Measurements from ENCODE around the gene CYB5B.

CYB5B gene, protein sequence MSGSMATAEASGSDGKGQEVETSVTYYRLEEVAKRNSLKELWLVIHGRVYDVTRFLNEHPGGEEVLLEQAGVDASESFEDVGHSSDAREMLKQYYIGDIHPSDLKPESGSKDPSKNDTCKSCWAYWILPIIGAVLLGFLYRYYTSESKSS

DNA sequence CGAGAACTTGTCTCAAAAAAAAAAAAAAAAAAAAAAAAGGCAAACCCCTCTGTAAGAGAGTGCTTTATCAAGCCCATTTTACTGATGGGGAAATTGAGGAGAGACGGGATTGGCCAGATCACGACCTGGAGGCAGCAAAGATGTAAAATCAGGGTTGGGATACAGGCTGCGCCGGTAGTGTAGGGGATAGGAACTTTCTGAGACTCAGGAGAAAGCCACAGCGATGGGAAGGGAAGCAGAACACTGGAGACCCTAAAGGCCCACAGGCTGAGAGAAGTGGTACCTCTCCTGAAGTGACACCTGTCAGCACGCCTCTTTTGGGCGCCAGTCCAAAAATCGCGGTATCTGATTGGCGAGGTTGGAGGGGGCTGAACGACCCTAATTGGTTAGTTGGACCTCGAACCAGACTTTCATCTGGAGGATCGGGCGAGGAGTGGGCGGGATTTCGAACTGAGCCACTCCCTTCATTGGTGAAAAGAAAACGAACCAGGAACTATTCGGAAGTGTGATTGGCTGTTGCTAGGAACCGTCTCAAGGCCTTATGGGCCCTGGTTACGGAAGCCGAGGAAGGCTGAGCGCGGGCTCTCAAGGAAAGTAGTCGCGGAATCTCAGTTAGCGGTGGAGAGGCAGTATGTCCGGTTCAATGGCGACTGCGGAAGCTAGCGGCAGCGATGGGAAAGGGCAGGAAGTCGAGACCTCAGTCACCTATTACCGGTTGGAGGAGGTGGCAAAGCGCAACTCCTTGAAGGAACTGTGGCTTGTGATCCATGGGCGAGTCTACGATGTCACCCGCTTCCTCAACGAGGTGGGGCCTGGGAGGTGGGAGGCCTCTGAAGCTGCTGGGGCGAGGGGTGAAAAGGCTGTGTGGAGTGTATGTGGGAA is at the start of gene CYB5B:
TSS of gene CYB5B (plus strand) at position 567 of the 882 bp plus-strand sequence. CDS start at position 632, 65 bp downstream.
- peak; percentile 98 for DNase-seq

DNA sequence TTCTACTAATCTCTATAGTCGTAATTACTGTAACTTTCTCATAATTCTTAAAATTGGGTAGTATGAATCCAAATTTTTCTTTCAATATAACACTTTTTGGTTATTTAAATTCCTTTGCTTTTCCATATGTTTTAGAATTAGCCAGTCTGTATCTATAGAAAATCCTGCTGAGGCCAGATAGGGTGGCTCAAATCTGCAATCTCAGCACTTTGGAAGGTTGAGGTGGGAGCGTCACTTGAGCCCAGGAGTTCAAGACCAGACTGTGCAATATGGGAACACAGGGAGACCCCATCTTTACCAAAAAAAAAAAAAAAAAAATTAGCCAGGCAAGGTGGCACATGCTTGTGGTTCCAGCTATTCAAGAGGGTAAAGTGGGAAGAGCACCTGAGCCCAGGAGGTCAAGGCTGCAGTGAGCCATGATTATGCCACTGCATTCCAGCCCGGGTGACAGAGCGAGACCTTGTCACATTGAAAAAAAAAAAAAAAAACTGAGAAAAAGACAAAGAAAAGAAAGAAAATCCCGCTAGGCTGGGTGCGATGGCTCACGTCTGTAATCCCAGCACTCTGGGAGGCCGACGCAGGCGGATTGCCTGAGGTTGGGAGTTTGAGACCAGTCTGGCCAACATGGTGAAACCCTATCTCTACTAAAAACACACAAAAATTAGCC is 47.9 kb upstream of the CYB5B start:
- DNase-seq, result no peak

DNA sequence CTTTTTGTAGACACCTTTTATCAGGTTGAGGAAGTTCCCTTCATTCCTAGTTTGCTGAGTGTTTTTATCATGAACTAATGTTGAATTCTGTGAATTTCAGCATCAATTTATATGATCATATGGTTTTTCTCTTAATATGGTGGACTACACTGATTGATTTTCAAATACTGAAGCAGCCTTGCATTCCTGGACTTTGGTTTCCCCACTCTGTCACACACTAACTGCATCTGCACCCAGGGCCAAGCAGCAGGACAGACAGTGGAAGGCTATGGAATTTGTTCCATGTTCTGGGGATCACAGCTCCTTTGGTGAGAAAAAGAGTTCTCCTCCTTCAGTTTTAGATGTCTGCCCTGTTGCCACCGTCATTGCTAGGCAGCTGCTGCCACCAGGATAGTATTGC is 46.4 kb upstream of the CYB5B start:
- no peak for DNase-seq

DNA sequence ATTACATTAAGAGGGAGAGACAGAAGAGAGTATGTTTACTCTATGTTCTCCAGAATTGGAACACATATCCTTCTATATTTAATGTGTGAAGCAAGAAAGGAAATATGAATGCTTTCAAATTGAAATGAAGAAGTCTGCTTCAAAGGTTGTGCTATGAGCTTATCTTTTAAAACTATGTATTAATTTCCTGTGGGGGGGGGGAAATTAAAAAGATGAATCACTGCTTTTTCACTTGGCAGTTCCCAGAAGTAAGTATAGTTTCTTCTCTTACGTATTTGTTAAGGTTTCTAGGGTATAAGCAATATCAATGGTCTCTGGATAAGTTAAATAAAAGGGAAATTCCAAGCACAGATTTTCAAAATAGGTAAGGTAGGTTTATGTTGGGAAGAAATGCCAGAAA is 45.7 kb upstream of the CYB5B start:
- no peak for DNase-seq

DNA sequence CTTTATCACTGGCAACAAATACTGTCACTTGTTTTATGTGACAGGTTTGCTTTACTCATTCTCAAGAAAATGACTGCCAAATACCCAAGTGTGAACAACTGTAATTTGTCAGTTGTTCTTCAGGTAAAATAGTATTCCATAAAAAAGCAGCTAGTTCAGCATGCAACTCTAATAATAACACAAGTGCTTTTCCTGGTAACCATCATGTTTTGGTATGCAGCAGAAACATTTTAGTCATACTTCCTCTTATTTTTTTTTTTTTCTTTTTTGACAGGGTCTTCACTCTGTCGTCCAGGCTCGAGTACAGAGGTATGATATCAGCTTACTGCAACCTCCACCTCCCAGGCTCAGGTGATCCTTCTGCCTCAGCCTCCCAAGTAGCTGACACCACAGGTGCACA is 43.2 kb upstream of the CYB5B start:
- DNase-seq, result no peak

DNA sequence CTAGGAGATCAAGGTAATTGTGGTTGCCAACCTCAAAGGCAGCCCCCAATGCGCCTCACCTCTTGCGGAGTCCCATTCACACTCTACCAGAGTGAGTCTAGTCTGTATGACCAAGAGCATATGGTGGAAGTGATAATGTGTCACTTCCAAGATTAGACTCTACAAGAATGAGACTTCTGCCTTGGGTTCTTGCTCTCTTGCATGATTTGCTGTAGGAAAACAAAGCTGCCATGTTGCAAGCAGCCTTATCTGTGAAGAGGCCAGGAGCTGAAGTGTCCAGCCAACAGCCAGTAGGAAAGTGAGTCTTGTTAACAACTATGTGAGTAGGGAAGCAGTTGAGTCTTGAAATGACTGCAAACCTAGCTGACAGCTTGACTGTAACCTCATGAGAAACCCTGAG is 42.0 kb upstream of the CYB5B start:
- DNase-seq, result no peak

DNA sequence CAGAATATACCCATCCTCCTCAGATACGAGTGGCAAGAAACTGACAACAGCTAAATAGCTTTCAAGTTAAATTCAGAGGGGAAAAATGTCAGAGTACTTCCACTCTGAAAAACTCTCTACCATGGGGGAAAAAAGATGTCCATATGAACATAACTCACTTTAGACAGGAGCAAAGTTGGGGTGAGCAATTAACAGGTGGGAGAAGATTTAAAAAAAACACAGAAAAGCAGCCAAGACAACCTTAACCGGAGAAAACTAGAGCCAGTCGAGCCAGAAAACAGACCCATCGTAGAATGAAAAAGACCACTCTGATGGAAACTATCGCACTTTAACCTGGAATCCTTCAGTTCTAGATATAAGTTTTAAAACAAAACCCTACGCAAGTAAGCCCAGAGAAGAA is 39.4 kb upstream of the CYB5B start:
- DNase-seq, result no peak

DNA sequence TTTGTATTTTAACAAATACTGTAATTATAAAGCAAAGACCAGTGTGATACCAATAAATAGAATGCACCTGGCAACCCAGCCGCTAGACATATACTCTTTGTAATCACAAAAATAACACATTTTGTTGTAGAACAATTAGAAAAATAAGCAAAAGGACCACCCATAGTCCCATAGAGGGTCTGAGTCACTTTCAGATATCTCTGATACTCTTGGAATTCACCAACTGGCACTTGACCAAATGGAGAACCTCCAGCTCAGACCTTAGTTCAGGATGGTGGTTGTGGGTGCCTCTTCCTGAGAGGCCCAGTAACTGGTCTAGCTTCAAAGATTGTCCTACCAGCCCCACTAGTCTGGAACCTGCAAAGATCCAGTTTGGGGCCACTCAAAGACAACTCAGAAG is 37.8 kb upstream of the CYB5B start:
- no peak for DNase-seq

DNA sequence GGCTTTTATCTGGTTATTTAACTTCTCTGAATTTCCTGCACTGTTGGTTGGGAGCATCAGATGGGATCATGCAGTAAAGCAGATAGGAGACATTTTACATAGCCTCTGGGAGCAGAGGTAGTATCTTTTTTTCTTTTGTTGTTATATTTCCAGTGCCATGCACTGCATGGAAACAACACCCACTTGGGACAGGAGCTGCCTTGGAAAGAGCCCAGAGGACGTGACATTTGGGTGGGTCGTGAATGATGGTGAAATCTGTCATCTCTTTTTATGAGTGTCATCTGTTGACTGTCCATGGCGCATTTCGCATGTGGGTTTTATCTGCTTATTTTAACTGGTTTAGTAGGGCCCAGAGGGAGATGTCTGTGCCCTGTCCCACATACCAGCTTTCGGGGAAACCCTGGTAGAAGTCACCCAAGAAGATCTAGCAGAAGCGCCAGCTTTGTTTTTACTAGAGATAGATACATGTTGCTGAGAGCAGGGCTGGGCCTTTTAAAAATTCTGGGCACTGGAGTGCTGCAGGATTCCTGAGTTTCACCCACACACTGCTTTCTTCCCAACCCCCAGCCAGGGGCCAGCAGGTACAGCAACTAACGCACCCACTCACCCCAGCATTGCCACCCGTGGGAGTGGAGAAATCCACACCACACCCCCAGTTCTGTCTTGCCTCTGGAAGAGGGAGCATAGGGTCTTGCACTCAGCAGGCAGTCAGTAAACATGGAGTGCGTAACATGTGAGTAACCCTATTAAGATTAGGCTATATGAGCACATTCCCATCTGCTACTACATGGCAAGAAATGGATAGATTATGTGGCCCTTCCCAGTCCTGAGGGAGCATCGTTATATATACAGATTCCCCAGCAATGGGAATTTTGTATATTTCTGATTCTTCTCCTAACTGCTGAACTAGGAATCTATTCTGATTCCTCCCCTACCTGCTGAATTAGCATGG is 30.2 kb upstream of the CYB5B start:
- no peak for DNase-seq

DNA sequence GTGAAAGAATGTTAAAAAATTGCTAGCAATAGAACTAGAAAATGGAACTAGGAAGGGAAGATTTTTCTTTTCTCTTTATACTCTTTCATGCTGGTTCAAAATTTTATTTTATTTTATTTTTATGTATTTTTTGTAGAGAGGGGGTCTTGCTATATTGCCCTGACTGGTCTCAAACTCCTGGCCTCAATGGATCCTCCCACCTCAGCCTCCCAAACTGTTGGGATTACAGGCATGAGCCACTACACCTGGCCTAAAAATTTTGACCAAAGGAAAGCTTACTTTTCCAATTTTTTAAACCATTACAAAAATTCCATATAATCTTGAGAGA is 28.6 kb upstream of the CYB5B start:
- no peak for DNase-seq

DNA sequence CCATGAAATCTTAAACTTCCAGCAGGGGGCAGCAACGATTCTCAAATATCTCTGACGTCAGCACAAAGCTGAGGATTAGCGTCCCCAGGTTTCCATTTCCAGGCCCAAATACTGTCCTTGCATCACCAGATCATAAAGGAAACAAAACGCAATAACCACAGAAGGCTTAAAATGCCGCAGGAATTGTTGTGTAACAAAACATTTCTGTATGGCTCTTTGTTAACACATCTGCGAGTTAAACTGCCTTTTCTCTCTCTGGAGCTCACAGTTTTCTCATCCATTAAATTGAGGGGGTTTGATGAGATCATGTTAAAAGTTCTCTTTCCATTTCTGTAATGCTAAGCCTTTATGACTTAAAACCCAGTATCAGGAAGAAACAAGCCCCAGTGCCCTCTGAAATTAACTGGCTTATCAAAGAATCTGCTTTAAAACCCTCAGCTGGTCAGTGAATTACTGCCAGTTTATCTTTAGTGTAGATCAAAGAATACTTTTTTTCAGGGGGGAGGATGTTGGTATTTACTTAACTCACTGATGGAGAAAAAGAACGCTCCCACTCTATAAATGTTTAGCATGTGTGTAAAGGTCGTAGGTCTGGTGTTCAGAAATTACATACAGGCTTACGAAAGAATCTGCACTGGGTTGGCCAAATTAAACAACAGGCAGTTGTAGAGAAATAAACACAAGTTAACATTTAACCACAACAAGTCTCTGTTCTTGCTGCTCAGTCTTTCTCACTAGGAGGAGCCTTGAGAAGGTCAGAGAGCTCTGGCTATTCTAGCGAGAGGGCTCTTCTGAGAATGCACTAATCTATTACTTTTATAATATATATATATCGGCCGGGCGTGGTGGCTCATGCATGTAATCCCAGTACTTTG is 28.0 kb upstream of the CYB5B start:
- peak; percentile 79 for DNase-seq

DNA sequence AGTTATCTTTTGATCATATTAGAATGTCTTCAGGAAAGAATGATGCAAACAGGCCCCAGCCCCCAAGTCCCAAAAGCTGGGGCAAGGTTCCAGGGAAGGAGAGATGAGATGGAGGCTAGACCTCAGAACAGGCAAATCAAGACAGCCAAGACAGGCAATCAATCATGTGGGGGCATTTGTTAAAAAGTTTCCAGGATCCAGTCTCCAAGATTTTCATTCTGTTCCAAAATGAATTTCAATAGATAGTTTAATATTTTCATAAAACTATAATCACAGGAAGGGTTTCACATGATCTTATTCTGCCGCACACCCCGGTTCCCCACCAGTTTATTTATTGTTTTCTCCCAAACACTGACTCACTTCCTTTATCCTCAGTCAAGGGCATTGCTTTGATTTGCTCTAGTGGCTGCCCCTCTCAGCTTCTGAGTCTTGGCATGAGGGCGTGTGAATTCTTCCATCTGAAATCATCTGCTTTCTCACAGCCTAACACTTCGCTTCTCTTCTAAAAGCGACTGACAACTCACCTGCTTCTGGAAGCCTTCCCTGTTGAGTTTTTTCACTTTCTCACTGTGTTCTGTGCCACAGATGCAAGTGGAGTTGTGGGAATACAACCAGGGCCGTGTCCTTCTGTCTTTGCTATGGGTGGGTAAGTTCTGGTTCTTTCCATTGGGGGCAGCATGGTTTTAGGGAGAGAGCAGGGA is 26.4 kb upstream of the CYB5B start:
- no peak for DNase-seq

DNA sequence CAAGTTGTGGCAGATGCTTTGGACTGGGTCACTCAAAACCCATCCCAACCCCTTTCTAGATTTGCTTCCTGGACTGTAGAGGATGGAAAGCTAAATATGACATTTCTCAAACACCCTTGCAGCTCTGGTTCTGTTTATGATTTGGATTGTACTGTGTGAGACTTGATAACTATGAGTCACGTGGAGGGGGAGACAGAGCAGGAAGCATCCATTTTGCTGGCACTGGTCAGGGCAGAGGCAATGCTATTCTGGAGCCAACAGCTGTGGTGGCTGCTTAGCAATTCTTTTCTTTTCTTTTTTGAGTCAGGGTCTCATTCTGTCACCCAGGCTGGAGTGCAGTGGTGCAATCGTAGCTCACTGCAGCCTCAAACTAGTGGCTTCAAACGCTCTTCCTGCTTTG is 25.1 kb upstream of the CYB5B start:
- no peak for DNase-seq

DNA sequence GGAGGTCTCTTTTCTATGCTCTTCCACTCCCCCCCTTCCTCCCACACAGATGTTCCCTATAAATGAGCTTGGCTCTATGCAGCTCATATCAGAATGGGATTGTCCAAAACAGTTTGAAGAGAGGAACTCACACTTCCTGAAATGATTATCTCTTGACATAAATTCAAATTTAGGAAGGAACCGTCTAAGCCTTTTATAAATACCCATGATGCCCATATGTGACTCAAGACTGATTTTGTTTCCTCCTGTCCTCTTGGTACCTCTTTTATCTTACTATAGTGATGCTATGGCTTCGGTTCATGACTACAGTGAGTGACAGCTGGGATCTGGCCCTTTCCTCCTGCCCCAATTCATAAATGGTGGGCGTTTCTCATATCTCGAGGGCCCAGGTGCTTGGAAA is 22.0 kb upstream of the CYB5B start:
- no peak for DNase-seq

DNA sequence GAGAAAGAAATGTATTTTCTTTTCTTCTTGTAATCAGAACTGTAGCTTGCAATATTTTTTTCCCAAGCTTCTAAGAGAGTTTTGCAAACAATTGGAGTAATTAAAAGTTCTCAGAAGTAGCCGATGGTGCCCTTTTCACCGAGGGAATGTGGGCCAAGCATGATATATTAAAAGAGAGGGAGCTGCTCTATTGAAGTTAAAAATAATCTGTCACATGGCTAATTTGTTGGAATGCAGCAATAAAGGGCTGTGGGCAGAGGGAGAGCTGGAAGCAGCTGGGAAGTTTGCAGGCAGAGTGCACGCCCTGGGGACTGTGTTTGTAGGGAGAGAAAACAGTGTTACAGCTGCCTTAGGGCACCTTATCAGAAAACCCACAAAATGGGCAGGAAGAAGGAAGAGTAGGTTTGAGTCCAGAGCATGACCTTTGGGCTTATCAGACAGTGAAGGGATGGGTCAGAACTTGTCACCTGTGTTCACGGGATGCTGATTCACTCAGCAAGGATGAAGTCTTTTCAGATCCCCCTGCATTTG is 20.1 kb upstream of the CYB5B start:
- no peak for DNase-seq

DNA sequence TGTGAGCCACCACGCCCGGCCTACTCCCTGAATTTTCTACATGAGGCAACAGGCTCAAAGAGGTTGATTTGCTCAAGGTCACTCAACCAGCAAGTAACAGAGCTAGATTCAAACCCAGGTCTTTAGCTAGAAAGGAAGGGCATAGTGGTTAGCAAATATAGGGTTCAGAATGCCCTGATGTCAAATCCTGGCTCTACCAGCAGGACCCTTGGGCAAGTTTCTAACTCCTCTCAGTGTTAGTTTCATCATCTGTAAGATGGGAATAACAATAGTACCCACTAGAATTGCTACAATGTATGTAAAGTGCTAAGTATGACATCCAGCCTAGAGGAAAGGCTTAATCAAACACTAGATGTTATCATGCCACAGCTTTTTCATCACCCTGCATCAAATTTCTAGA is 19.1 kb upstream of the CYB5B start:
- DNase-seq, result no peak

DNA sequence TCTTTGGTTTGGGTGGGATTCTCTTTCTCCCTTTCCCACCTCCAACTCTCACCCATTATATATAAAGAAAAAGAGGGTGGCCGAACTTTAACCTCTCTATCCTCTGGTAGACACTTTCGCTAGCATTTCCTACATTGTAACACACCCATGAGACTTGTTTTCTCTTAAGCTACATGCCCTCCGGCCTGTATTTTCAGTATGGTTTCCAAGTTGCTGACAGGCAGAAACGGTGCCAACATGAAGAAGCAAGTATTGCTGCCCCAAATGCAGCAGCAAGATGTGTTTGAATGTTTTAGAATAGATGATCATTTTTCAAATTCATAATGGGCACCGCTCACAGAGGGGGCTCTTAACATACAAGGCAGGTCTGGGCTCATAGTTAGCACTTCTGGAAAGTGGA is 18.7 kb upstream of the CYB5B start:
- no peak for DNase-seq

DNA sequence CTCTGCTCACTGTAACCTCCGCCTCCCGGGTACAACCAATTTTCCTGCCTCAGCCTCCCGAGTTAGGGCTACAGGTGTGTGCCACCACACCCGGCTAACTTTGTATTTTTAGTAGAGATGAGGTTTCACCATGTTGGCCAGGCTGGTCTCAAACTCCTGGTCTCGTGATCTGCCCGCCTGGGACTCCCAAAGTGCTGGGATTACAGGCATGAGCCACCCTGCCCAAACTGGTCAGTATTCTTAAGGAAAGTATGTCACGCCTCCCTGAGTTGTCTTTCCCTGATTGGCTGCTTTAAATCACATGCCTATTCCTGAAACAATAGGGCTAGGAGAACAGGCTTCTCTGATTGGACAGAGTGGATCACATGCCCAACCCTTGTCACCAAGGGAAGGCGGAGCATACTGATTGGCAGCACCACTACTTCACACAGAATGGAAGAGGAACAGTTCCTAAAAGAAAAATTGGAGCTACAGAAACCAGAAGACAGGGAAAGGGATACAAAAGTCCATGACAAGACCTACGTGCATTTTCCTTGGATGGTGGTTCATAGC is 17.6 kb upstream of the CYB5B start:
- DNase-seq, result no peak

DNA sequence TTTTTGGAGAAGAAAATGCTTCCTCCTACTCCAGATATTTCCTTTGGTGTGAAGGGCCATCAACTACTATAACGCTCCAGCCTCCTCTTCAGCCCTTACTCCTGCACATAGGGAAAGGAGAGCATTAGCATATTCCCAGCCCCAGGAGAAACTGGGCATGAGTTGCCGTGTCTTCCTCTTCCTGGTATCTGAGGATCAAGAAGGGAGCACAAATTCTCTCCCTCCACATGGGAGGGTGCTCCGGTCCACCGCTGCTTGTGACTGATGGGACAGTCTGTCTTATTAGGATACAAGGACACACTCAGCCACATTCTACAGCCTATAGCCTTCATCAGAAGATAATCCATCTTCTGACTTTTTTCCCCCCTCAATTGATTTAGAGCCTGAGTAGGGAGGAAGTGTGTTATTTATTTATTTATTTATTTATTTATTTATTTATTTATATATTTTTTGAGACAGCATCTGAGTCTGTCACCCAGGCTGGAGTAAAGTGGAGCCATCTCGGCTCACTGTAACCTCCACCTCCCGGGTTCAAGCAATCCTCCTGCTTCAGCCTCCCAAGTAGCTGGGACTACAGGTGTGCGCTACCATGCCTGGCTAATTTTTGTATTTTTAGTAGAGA is 16.6 kb upstream of the CYB5B start:
- no peak for DNase-seq

DNA sequence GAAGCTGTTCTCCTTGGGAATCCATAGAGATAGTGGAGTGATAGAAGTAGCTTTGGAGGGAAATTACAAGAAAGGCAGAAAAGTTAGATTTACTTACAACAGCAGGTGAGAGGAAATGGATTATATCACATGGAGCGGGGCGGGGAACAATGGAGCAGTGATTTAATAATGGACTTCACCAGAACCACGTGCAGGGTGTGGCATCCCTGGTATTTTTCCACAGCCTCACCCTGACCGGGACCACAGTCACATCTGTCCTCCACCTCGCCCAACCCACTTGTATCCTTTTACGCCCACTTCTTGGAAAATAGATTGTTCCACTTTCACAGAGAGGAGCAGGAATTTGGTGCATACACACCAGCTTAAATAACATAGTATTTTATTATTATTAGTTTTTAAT is 15.9 kb upstream of the CYB5B start:
- DNase-seq, result no peak
